Right lobe of liver (tissue), 6 donors: Measurements from ENCODE around the gene TENT5C. TPM values are rescaled to one million over a fixed set of nuclear protein-coding genes. Genes with fewer than 3 reads are reported as not detected.

ENCODE experiments used
- ATAC-seq, 4 donors: fragments of 200-7000 bp; cut with Tn5 transposase; one replicate each; pipeline ENCODE4 v1.9.1; 2020; ENCODE audit warnings: mild to moderate bottlenecking in 4 of 4, moderate library complexity in 4 of 4
- DNase-seq, 3 donors: peaks; one replicate each; pipeline ENCODE4 v3.0.0-alpha.2; 2020
- H3K27ac ChIP-seq, 3 donors: fragments of 200-600 bp; one replicate each; pipeline ENCODE4 v1.8.0; 2022
- H3K27me3 ChIP-seq, 2 donors: fragments of 200-600 bp; one replicate each; pipeline ENCODE4 v1.8.0; 2022
- H3K36me3 ChIP-seq, 4 donors: fragments of 200-600 bp; sonication (generic) in 1 of 4; one replicate each; pipeline versions ENCODE4 v1.5.1 to v1.8.0; 2017 to 2022; ENCODE audit warnings: control low read depth in 1 of 4
- H3K4me1 ChIP-seq, 4 donors: fragments of 200-600 bp; sonication (generic) in 1 of 4; one replicate each; pipeline versions ENCODE4 v1.5.1 to v1.8.0; 2017 to 2022; ENCODE audit warnings: control low read depth in 1 of 4
- H3K4me3 ChIP-seq, 3 donors: fragments of 200-600 bp; one replicate each; pipeline ENCODE4 v1.8.0; 2022
- H3K9me3 ChIP-seq, 4 donors: fragments of 200-600 bp; sonication (generic) in 1 of 4; one replicate each; pipeline versions ENCODE4 v1.5.1 to v1.8.0; 2017 to 2022; ENCODE audit warnings: control low read depth in 1 of 4
- CTCF ChIP-seq, 4 donors: fragments of 200-600 bp in 3 of 4; fragments of 450-650 bp in 1 of 4; IDR thresholded peaks; one replicate each; pipeline versions ENCODE4 v1.5.1 to v1.8.0; 2016 to 2022; ENCODE audit warnings: antibody characterized with exemption in 4 of 4, mild to moderate bottlenecking in 2 of 4
- POLR2A ChIP-seq: fragments of 450-650 bp; IDR thresholded peaks from one replicate; pipeline ENCODE4 v1.6.1; 2017; ENCODE audit warnings: antibody characterized with exemption, mild to moderate bottlenecking
- WGBS: methylation state at CpG from one replicate; pipeline ENCODE4 v1.1.6; 2018; ENCODE audit warnings: low coverage, low lambda C conversion rate; ENCODE audit not compliant: insufficient coverage; ENCODE audit errors: missing lambda C conversion rate; 5-methylcytosine and 5-hydroxymethylcytosine counted together
- intact Hi-C, 2 donors: fragments of 100-400 bp; cut with DNase I; formaldehyde crosslinking; loops; one replicate each; pipeline versions ENCODE4 v1.11.2 to v1.14.1; 2022
- total RNA-seq, 6 experiments: library from RNA; depleted of rRNA in 2 of 6; stranded (reverse); fragments of >200 nt in 2 of 6; fragmentation: NEBNext Ultra II Directional in 3 of 6; extraction: Animal tissue kit (Norgen Biotek cat#: 25700) in 3 of 6; gene quantifications; one replicate each; pipeline versions ENCODE4 v1.1.0 to v1.2.4, GENCODE V29; 2016 to 2023
- donor health status: DM: no; HTN: yes; CAD: no.
- donor health status: DM: no; HTN: no; CAD: no.
- donor health status: DM: no; HTN: no; CAD: no.
- donor health status: DM: no; HTN: yes; CAD: no.
- donor health status: DM: no; HTN: yes; CAD: no.

Gene TENT5C
- total RNA-seq, 6 experiments from 2014 or later: 2.3 to 13.7 (median 3.0) TPM

DNA sequence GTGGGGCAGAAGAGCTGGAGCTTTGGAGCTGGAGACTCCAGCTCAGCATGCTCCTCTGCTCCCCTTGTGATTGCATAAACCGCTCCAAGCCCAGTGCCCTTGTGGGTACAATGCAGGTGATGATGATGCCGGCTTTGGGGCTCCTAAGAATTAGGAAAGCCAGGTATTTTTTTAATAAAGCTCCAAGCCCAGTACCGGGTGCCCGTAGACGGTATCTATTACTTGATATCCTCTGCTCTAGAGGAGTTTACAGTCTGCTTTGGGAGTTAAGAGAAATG lies 27.2 kb downstream of the TENT5C start:
- WGBS: 32% methylated on average over 4 of the region's 5 CpGs
- Histone ChIP-seq H3K4me1 (peaks cover 0 to 43% (median 19%) of the 10 kb centered on the region in 4 donors), H3K4me3 (no peak overlapping the region), H3K9me3 (no peaks in the 10 kb centered on the region), H3K27me3 (no peaks in the 10 kb centered on the region), H3K36me3 (no peaks in the 10 kb centered on the region), H3K27ac (peak overlapping the region in 2 of 3 donors; percentile 14 to 20)
- TF ChIP-seq CTCF (IDR thresholded peaks at IDR 0.05) (no peak), POLR2A (no peak)
- intact Hi-C loops: no loop called here
- no peak for DNase-seq
- ATAC-seq: no peak

DNA sequence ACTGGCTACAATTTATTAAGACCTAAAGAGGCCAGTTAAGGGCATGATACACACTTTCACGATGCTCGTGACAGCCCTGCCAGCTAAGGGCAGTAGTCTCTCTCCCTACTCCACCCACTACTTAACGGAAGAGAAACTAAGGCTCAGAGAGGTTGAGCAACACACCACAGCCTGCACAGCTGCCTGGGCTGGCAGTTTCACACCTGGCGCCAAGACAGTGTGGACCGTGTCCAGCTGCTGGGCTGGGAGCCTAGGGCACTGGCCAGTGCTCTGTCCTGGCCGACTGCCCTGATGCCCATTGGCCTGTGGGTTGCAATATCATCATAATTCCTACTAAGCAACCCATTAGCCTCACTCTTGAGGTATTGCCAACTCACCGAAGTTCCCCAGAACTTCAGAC lies 27.6 kb downstream of the TENT5C start:
- ATAC-seq: peak; percentile 83 to 92 (median 87)
- Histone ChIP-seq H3K4me3 (no peak overlapping the region), H3K36me3 (no peaks in the 10 kb centered on the region), H3K4me1 (peaks cover 0 to 43% (median 19%) of the 10 kb centered on the region in 4 donors), H3K9me3 (no peaks in the 10 kb centered on the region), H3K27me3 (no peaks in the 10 kb centered on the region), H3K27ac (peak overlapping the region in 1 of 3 donors; percentile 20)
- peak; percentile 91 to 95 (median 93) for DNase-seq
- 0% methylated on average over 1 of the region's 7 CpGs for WGBS
- TF ChIP-seq POLR2A (no peak), CTCF (IDR thresholded peaks at IDR 0.05) (no peak)
- intact Hi-C loops: no loop called here

GRCh38 chr1:117633936-117634335 lies 28.1 kb downstream of the TENT5C start:
- ATAC-seq (no peak), DNase-seq (no peak)
- Histone ChIP-seq H3K9me3 (no peaks in the 10 kb centered on the region), H3K27ac (peak overlapping the region in 1 of 3 donors; percentile 20), H3K4me1 (peaks cover 0 to 43% (median 19%) of the 10 kb centered on the region in 4 donors), H3K27me3 (no peaks in the 10 kb centered on the region), H3K36me3 (no peaks in the 10 kb centered on the region), H3K4me3 (no peak overlapping the region)
- 80% methylated on average over 5 of the region's 5 CpGs for WGBS
- TF ChIP-seq CTCF (IDR thresholded peaks at IDR 0.05) (no peak), POLR2A (no peak)
- intact Hi-C loops: no loop called here

GRCh38 chr1:117634631-117635030 lies 28.8 kb downstream of the TENT5C start:
- Histone ChIP-seq H3K4me3 (no peak overlapping the region), H3K9me3 (no peaks in the 10 kb centered on the region), H3K36me3 (no peaks in the 10 kb centered on the region), H3K27ac (no peak overlapping the region), H3K27me3 (no peaks in the 10 kb centered on the region), H3K4me1 (peaks cover 0 to 38% (median 18%) of the 10 kb centered on the region in 4 donors)
- TF ChIP-seq POLR2A: no peak
- TF ChIP-seq CTCF (IDR thresholded peaks at IDR 0.05): no peak
- 100% methylated on average over 1 of the region's 3 CpGs for WGBS
- DNase-seq: no peak
- no peak for ATAC-seq
- intact Hi-C loops: no loop called here

DNA sequence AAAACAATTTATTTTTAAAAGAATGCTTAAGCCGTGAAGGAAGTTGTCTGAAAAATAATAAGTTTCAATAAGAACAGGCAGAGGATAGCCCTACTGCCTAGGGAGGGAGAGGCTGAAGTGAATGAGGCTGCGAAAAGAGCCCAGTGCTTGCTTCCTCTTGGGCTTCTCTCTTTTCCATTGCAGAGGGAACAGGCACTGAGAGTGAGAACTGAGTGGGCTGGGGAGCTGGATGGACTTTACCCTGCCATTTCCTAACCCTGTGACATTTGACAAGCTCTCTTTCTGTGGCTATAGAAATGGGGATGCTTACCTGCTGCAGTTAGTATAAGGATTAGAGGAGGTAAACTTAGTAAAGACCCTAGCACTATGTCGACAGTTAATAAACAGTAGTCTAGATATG lies 30.0 kb downstream of the TENT5C start:
- peak; percentile 21 to 57 (median 47) for ATAC-seq
- intact Hi-C loops: no loop called here
- WGBS: 71% methylated on average over 2 of the region's 3 CpGs

More for the DNA sequence above, 30.0 kb downstream of the TENT5C start:
- Histone ChIP-seq H3K9me3 (no peaks in the 10 kb centered on the region), H3K27me3 (no peaks in the 10 kb centered on the region), H3K4me3 (no peak overlapping the region), H3K36me3 (no peaks in the 10 kb centered on the region), H3K4me1 (peaks cover 0 to 28% (median 13%) of the 10 kb centered on the region in 4 donors), H3K27ac (no peak overlapping the region)
- DNase-seq: no peak
- TF ChIP-seq POLR2A (no peak), CTCF (IDR thresholded peaks at IDR 0.05) (no peak)
